GM21390 (cell line): ENCODE results near the gene REG3A.

Experiments used
- ATAC-seq: cut with Tn5 transposase; IDR thresholded peaks from one replicate; pipeline ENCODE4 v1.9.1; 2021; ENCODE audit not compliant: unreplicated experiment

REG3A gene

DNA sequence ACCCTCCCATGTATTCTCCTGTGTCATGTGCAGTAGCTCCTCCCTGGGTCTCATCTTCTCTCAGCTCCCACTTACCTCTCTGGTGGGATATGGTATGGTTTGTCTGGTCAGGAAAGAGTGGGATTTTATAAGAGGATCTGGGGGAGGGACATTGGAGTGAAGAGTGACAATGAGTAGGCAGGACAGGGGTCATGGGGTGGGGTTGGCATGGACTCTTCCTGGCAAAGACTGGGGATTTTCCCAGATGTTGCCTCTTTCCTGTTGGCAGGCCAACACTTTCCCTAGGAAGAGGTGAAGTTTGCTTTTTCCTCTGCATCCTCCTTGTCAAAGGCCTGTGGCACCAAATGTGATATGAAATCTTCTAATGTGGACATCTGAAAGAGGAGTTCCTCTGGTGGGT is at the start of gene REG3A:
TSS of gene REG3A (minus strand) at position 101 of the 400 bp plus-strand sequence. CDS start 348 bp downstream, outside the sequence.
- no peak for ATAC-seq

DNA sequence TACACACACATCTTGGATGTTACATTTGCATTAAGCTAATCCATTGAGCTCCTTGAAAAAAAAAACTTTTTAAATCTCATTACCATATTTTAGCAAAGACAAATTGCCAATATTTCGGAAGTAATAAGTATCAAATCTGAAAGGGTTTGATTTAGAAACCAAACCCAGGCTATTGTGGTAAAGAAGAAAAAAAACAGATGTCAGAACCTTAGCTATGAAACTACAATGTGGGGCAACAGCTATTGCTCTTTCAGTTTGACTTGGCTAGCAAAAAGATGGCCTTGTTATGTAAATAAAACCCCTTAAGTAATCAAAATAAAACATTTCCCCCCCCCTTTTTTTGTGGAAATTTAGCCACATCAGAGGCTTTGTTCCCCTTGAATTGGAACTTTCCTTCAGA is 41.2 kb upstream of the REG3A start:
- ATAC-seq, result no peak

DNA sequence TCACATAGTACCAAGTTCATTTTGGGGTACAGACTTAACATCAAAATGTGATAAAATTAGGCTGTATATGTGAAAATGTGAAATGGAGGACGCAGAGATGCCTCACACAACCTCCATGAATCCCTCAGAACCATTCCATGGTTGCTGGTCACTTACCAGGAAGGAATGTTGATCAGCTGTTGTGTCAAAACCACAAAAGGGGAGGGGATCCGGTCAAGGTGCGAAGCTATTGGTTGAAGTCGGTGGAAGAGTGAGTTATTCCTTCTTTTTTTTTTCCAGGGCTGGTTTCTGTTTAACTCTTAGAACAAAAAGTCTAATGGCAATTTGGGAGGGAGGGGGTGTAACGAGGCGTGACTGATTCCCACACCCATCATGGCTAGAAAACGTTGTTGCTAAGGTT is 32.3 kb upstream of the REG3A start:
- no peak for ATAC-seq

DNA sequence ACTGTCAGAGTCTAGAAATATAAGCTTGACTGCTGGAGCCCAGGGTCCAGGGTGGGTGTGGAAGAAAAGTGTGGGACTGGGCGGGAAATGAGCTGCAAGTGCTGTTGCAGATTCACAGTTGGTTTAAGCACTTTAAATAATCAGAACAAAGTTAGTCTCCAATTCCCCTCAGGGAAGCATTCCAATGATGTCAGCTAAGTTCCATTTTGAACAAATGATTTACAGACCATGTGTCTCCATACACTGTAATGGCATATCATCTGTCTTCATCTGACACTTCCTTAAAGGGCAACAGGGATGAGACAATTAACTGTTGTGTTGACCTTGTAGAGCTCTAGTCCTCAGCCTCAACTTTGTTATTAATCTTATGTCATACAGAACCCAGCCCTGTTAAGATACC is 31.5 kb upstream of the REG3A start:
- no peak for ATAC-seq

DNA sequence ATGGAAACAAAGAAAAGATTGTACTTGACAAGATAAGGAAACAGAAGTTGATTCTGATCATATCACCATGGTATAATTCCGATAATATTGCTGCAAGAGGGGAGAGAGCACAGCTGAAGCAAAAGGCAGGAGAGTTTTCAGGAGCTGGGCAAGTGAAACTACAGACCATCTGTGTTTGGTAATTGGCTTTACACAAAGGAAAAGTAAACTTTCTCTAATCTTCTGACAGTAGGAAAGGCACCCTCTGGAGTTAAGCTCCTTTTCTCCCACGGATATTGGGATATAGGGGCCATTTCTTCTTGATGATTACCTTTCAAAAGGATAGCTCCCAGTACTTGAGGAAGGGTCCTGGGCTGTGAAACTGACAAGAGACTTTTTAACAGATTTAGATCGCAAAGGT is 29.9 kb upstream of the REG3A start:
- ATAC-seq, result no peak

DNA sequence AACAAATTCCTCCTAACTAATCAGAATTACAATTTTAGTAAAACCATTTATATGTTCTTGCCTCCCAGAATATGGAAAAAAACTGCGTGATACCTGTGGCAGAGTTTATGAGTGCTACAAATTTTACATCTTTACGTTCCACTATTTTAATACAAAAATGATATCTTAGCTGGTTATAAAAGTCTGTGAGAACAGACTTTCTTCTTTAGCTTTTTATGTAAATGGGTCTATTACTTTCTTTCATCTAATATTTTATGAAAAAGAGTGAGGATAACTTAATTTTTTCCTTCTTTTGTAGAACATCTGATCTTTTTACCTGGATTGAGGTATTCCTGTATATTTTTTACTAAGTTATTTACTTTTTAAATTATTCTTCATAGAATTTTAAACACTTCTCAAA is 22.1 kb upstream of the REG3A start:
- ATAC-seq, result no peak

DNA sequence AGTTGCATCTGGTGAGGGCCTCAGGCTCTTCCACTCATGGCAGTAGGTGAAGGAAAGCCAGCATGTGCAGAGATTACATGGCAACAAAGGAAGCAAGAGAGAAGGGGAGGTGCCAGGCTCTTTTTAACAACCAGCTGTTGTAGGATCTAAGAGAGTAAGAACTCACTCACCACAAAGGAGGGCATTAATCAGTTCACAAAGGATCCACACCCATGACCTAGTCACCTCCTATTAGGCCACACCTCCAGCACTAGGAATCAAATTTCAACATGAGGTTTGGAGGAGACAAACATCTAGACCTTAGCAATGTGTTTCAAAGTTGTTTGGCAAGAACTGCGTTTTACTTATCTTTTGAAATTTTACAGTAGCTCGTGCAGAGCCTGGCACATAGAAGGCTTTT is 20.5 kb upstream of the REG3A start:
- no peak for ATAC-seq

DNA sequence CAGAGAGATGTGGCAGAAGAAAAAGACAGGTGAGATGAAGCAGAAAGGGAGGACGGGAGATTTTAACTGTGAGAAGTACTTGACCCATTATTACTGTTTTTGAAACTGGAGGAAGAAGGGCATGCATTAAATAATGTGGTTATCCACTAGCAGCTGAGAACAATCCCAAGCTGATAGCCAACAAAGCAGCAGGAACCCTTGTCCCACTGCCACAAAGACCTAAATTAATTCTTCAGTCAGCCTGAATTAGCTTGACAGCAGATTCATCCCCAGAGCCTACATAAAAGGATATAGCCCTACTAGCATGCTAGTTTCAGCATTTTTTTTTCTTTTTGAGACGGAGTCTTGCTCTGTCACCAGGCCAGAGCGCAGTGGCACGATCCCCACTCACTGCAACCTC is 19.5 kb upstream of the REG3A start:
- no peak for ATAC-seq

DNA sequence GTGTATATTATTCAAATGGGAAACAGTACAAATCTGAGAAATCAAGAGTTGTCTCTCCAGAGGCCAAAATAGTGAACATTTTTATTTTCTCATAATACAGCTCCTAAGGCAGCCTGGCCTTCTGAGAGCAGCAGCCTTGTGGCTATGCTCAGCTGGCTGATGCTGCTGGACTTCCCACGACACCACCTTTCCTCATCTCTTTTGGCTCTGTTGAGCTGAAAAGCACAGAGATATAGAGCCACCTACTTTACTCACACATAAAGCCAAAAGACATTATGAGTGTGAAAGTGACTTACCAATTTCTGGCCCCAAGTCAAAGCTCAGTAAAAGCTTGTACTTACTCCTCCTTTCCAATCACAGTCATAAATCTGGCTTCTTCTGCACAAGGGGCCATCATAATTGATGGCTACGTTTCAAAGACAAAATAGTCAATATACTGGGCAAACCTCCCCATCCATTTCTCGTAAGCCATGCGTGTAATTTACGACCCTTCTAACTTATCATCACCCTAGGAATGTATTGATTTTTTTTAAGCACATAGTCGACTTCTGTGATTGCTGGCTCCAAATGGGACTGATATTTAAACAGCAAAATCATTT is 18.6 kb upstream of the REG3A start:
- no peak for ATAC-seq

DNA sequence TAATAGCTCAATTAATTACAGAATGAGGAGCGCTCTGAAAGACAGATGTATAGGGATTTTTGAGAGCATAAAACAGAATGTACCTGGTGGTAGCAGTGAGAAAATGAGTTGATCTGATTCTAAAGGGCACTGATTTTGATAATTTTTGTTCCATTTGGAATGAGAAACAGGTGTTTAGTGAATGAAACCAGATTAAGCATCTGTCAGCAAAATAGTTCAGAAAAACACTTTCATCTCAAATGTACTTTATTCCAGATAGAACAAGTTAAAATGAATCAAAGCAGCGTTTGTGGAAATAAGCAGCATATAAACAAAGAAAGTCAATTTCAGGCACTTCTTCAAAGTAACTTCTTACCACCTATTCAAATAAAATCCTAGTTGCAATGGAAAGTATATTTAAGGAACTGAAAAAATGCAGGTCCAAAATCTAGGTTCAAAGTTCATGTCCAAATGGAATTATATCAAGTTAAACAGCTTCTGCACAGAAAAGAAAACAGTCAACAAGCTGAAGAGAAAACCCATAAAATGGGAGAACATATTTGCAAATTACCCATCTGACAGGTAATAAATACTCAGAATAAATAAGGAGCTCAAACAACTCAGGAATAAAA is 11.9 kb upstream of the REG3A start:
- no peak for ATAC-seq

DNA sequence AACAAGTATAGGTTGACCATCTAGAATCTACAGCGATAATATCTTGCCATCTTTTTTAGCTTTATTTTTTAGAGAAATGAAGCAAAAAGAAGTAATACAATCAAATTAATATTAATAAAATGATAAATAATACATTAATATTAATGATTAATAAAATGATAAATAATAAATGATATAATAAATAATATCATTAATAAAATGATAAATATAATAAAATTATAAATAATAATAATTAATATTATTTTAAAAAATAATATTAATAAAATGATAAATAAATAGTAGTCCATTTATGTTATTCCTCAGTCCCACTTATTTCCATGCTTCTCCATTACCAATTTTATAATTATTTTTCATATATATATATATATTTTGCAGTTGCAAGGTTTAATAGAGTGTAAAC is 3.2 kb upstream of the REG3A start:
- no peak for ATAC-seq

DNA sequence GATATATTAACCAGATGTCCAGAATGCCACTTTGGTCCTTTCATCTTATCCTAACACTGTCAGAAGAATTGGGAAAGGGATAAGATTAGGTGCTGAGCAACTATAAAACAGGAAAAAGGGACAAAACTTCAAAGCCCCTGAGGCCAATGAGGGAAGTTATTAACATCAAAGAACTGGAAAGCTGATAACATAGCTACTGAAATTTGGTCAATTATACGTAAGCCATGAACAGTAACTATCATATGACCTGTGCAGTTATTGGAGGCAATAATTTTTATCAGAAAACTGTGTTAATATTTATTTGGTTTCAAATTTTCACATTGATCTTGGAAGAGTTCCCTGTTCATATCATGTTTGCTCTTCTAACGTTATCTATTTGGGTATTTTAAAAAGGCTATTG is 2.6 kb upstream of the REG3A start:
- no peak for ATAC-seq

DNA sequence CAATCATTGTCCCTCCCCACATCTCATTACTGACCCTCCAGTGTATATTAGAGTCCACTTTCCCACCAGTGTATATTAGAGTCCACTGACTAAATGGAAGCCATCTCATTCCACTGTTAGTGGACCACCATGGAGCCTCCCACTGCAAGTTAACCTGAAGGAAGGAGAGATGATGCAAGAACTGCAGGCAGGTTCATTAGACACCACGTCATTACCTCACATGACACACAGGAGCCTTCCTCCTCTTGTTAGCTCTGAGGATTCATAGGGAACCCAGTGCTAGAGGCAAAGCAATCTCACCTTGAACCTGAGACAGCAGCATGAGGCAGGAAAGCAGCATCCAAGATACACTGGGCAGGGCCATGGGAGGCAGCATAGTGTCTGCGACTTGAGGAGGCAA is 523 bp downstream of the REG3A start:
- no peak for ATAC-seq

DNA sequence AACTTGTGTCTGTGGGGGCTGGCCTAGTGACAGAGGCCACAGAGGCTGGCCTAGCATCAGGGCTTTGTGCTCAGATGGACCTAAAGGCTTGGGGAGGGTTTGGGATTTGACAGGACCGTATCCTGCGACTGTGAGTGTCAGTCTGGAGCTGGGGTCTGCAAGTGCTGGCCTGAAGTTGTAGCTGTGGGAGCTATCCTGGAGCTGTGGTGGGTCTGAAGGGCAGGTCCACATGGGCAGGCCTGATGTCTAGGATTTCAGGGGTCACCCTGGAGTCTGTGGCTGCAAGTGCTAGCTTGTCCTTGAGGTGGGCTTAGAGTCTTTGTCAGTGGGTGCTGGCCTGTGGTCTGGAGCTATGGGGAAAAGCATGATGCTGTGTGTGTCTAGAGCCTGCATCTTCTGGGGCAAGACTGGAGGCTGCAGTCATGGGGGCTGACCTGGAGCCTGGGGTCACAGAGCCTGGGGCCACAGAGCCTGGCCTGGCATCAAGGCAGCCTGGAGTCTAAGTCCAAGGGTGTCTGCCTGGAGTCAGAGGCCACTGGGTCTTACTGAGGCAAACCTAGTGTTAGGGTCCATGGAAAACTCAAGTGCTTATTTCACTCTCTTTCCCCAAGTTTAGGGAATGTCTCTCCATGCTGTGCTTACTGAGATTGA is 3.6 kb downstream of the REG3A start:
- ATAC-seq, result no peak

DNA sequence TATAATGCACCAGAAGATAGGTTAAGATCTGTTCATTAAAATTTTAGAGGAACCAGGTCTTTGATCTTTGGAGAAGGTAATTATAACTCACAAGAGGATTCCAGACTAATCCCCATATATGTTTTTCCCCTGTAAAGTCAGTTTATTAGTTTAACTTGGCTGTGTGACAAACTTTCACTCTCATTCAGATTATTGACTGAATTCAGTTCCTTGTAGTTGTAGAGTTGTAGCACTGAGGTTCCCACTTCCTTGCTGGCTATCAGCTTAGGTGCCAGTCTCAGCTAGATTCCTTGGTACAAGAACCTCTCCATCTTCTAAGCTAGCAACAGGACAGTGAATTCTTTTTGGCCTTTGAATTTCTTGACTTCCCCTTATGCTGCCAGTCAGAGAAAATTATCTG is 20.1 kb downstream of the REG3A start:
- ATAC-seq, result no peak

DNA sequence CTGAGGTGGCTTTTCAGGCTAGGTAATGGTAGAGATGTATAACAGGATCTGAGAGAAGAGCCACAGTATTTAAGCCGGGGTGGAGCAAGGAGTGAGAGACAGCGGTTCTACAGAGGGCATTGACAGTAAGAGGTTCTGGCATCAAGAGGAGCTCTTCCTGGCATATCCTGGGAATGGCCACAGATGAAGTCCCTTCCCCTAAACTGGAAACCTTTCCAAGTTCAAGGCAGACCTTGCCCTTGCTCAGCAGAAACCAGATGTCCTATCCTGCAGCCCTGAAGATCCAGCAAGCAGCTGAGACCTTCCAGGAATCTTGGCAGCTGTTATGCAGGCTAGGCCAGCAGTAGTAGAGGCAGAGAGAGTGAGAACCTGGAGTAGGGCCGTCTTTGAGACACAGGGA is 21.2 kb downstream of the REG3A start:
- no peak for ATAC-seq

DNA sequence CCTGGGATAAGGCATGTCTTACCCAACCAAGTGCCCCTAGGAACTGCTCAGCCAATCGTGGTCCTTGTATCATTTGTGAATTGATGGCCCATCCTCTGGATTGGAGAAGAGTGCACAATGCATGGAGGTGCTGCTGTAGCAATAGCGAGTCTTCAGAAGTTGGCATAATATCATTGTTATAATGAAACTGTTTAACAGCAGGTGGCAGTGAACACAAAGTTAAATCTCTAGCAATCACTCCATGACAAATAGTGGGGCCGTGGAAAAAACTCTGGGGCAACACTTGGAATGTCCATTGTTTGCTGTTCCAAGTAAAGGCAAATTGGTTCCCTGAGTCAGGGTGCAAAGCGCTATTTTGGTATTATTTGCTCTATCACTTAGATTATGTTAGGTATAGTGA is 27.9 kb downstream of the REG3A start:
- no peak for ATAC-seq

DNA sequence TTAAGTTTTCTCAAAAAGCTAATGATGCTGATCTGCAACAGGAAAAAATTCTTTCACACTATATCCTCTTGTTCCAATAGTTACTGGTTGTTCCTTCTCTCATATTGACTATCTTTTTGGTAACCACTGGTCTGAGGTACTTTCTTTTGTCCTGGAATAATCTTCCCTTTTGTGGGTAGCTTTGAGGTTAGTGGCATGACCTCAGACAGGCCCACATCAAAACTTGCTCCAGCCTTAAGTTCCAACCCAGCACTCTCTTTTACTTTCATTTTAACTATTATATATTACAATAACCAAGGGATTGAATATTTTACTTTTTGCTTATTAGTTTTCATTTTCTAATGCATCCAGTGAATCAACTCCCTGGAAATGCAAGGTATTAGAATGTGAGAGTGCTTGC is 29.7 kb downstream of the REG3A start:
- no peak for ATAC-seq

DNA sequence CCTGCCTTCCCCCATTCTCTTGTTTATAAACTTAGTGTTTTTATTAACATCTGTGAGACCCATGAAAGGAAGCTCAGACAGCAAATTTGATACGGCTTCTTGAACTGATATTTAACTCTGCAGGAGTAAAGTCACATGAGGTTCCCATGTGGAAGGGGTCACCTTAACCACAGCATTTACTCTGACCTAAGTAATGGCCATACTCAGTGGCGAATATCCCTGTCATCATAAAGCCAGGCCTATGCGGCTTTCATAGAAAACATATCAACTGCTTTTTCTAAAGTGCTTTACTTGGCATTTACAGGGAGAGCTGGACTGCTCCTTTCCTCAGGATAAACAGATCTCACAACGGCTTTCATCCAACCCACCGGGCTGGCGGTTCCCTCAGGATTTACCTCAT is 30.3 kb downstream of the REG3A start:
- no peak for ATAC-seq

DNA sequence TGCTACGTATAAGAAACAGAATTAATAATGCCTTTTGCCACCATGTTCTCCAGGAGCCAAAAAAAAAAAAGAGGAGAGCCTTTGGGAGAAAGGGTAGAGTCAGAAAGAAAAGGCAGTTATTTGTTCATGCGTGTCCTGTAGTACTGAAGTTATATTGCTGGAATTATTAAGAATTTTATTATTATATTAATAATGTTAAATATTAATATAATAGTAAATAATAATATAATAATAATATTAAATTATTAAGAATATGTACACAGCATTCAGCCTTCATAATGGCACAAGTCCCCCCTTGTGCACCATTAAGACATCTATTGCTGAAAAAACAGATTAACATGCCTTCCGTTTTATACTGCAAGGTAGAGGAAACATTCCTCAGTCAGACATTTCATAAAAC is 31.1 kb downstream of the REG3A start:
- ATAC-seq, result no peak

DNA sequence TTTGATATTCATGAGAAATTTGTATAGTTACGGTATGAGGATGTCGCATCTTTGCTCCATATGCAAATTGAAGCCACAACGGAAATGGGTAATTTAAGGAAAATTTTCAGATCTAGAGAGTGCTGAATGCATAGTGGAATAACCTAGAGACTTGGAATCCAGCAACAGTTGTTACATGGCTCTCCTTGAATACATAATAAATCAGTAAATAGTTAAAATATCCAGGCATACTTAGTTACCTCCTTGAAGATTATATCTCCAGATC is 33.9 kb downstream of the REG3A start:
- ATAC-seq, result no peak

DNA sequence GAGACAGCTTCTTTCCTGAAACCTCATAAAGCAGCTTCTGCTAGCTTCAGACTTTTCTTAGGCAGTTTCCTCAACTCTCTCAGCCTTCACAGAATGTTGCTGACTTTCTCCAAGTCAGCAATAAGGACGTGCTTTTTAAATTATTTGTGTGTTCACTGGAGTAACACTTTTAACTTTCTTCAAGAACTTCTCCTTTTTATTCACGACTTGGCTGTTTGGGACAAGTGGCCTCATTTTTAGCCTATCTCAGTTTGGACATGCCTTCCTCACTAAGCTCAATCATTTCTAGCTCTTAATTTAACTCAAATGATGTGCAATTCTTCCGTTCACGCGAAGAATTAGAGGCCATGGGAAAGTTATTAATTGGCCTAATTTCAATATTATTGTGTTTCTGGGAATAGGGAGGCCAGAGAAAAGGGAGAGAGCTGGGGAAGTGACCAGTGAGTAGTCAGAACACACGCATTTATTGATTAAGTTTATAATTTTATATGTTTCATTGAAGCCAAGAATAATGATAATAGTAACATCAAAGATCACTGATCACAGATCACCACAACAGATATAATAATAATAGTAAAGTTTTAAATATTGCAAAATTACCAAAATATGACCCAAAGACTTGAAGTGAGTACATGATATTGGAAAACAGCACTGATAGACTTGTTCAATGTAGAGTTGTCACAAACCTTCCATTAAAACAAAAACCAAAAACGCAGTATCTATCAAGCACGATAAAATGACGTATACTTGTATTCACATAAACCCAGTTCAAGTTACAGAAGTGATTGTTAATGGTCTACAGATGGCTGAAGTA is 34.4 kb downstream of the REG3A start:
- ATAC-seq, result no peak
